Ectodermal cell (in vitro differentiated cells): ENCODE data around the gene CORIN.

Experiments used
- H3K27ac ChIP-seq: 2 replicates; pipeline ENCODE4 v1.7.0; 2013; ENCODE audit warnings: mild to moderate bottlenecking, low read depth, low read length; ENCODE audit not compliant: insufficient read depth, poor library complexity, severe bottlenecking
- H3K27me3 ChIP-seq: 2 replicates; pipeline ENCODE4 v1.7.0; 2013; ENCODE audit warnings: mild to moderate bottlenecking, low read length; ENCODE audit not compliant: insufficient read depth, control insufficient read depth, poor library complexity, severe bottlenecking
- H3K36me3 ChIP-seq: one replicate; pipeline ENCODE4 v1.7.0; 2013; ENCODE audit warnings: low read length; ENCODE audit not compliant: control insufficient read depth, insufficient read depth
- H3K4me1 ChIP-seq: one replicate; pipeline ENCODE4 v1.7.0; 2013; ENCODE audit warnings: low read length; ENCODE audit not compliant: control insufficient read depth, insufficient read depth
- H3K4me3 ChIP-seq: 2 replicates; pipeline ENCODE4 v1.7.0; 2013; ENCODE audit warnings: low read depth, low read length, control low read depth; ENCODE audit not compliant: insufficient read depth
- H3K9me3 ChIP-seq: 2 replicates; pipeline ENCODE4 v1.7.0; 2013; ENCODE audit warnings: mild to moderate bottlenecking, low read length, moderate library complexity; ENCODE audit not compliant: control insufficient read depth
- WGBS, 2 experiments: methylation state at CpG; one replicate each; pipeline ENCODE4 v1.1.7; 2013; ENCODE audit warnings: missing lambda C conversion rate in 2 of 2; 5-methylcytosine and 5-hydroxymethylcytosine counted together

The CORIN gene

DNA sequence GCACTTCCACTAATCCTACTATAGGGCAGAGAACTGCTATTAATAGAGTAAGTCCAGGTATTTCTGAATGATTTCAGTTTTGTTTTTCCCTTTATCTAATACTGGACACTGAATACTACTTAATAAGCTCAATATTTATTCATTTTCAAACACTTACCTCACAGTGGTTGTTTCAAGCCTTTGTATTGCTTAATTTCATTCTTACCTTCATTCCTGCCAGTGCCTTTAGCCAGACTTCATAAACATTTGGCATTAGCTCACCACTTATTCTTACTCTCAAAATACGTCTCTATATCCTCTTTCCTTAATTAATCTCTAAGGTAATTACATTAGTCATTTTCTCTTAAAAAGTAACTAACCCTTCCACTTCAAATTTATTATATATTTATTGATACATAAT is 18.8 kb upstream of the CORIN start:
- 100% methylated on average over 1 of the region's 1 CpG for WGBS, 2 experiments
- H3K36me3 ChIP-seq = no peaks in the 10 kb centered on the region

DNA sequence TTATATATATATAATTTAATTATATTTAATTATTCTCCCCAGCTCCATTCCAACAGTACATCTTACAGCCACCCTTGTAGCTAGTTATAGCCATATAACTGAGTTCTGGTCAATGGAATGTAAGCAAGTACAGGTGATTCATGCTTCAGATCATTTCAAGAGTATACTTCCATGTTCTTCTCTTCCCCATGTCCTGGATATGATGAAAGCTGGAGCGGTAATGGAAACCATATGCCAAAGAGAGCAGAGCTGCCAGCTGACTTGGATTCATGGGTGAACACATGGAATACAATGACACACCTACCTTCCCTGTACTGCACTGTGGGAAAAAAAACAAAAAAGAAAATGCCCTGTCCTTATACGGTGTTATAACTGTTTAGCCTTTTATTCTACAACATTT is 17.5 kb upstream of the CORIN start:
- Histone ChIP-seq H3K27ac (no peak overlapping the region), H3K36me3 (no peaks in the 10 kb centered on the region), H3K4me1 (no peaks in the 10 kb centered on the region), H3K27me3 (no peaks in the 10 kb centered on the region), H3K4me3 (no peak overlapping the region), H3K9me3 (no peaks in the 10 kb centered on the region)
- 89 to 100% methylated on average over 2 of the region's 2 CpGs for WGBS, 2 experiments

More for the DNA sequence above, 18.8 kb upstream of the CORIN start:
- Histone ChIP-seq H3K27me3 (no peaks in the 10 kb centered on the region), H3K4me1 (no peaks in the 10 kb centered on the region), H3K27ac (no peak overlapping the region), H3K9me3 (no peaks in the 10 kb centered on the region), H3K4me3 (no peak overlapping the region)

DNA sequence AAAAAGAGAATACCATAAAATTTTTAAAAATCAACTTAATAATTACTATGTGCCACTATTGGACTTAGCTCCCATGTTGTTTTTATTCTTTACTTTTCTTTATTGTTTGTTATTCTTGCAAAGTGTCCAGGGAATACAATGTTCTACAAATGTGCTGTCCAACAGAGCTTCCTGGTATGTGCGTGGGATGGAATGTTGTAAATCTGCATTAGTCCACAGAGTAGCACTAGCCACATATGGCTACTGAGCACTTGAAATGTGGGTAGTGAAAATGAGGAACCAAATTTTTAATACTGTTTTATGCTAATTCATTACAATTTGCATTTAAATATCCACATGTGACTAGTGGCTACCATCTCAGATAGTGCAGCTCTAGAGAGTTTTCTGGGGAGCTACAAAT is 14.3 kb upstream of the CORIN start:
- Histone ChIP-seq H3K4me1 (no peaks in the 10 kb centered on the region), H3K27ac (no peak overlapping the region), H3K4me3 (no peak overlapping the region), H3K27me3 (no peaks in the 10 kb centered on the region), H3K9me3 (no peaks in the 10 kb centered on the region), H3K36me3 (no peaks in the 10 kb centered on the region)
- 80 to 100% methylated on average over 1 of the region's 1 CpG for WGBS, 2 experiments

- Histone ChIP-seq H3K27ac (no peak overlapping the region), H3K9me3 (no peaks in the 10 kb centered on the region), H3K4me3 (no peak overlapping the region), H3K36me3 (no peaks in the 10 kb centered on the region), H3K27me3 (no peaks in the 10 kb centered on the region), H3K4me1 (no peaks in the 10 kb centered on the region)
- 92 to 97% methylated on average over 1 of the region's 1 CpG for WGBS, 2 experiments
Observed at GRCh38 chr4:47849466-47849865, 11.6 kb upstream of the CORIN start.

DNA sequence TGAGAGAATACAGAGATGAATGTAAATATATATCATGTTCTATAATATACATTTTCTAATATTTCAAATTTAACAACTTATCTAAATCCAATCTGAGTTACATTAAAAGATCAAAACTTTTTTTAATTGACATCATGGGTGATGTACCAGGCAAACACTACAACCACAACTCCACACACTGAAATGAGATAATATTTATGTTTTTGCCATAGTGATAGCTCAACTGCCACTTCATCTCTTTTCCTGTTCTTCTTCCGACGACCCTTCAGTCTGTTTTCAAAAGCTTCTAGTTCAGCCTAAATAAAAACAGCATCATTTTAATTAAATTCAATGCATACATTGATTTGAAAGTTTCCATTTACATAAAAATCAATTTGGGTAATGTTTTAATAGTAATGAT is 10.2 kb upstream of the CORIN start:
- no peak overlapping the region for H3K4me3 ChIP-seq
- H3K4me1 ChIP-seq = no peaks in the 10 kb centered on the region
- no peaks in the 10 kb centered on the region for H3K9me3 ChIP-seq
- WGBS, 2 experiments = 94% methylated on average over 2 of the region's 2 CpGs; no CpG with 5 or more reads in 1 of the 2 experiments
- H3K27ac ChIP-seq = no peak overlapping the region
- H3K27me3 ChIP-seq = no peaks in the 10 kb centered on the region
- no peaks in the 10 kb centered on the region for H3K36me3 ChIP-seq

- H3K36me3 ChIP-seq = no peaks in the 10 kb centered on the region
- H3K27me3 ChIP-seq = peaks cover 10% of the 10 kb centered on the region
- no peaks in the 10 kb centered on the region for H3K4me1 ChIP-seq
- no peaks in the 10 kb centered on the region for H3K9me3 ChIP-seq
- H3K4me3 ChIP-seq = no peak overlapping the region
- H3K27ac ChIP-seq = no peak overlapping the region
Observed at GRCh38 chr4:47842985-47843384, 5.1 kb upstream of the CORIN start.

GRCh38 chr4:47840291-47840690 is 2.4 kb upstream of the CORIN start:
- WGBS, 2 experiments = 93 to 100% methylated on average over 1 of the region's 1 CpG
- Histone ChIP-seq H3K4me1 (no peaks in the 10 kb centered on the region), H3K27me3 (peaks cover 28% of the 10 kb centered on the region), H3K27ac (no peak overlapping the region), H3K36me3 (no peaks in the 10 kb centered on the region), H3K4me3 (no peak overlapping the region), H3K9me3 (no peaks in the 10 kb centered on the region)

GRCh38 chr4:47839259-47839658 is 1.4 kb upstream of the CORIN start:
- Histone ChIP-seq H3K27me3 (peaks cover 28% of the 10 kb centered on the region), H3K9me3 (no peaks in the 10 kb centered on the region), H3K27ac (no peak overlapping the region), H3K36me3 (no peaks in the 10 kb centered on the region), H3K4me3 (no peak overlapping the region), H3K4me1 (no peaks in the 10 kb centered on the region)
- WGBS, 2 experiments = 67 to 68% methylated on average over 3 to 5 of the region's 5 CpGs

DNA sequence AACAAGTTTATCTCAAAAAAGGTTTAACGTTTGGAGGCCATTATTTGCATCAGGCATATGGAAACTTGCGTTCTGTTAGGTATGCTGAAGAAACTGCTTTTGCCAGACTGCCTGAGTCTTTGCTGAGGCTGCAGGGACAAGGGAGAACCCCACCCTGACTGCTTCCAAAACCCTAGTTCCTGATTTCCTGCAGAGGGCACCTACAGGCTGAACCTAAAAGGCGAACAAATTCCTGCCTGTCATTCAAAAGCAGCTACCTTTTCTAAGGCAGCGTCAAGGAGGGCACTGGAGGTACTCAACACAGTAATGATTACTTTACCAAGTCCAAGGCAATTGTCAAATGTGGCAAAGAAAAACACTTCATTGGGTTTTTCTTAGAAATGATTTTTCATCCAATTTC is 578 bp upstream of the CORIN start:
- H3K27me3 ChIP-seq = peaks cover 28% of the 10 kb centered on the region
- WGBS, 2 experiments = 45 to 49% methylated on average over 4 of the region's 4 CpGs
- no peak overlapping the region for H3K4me3 ChIP-seq

DNA sequence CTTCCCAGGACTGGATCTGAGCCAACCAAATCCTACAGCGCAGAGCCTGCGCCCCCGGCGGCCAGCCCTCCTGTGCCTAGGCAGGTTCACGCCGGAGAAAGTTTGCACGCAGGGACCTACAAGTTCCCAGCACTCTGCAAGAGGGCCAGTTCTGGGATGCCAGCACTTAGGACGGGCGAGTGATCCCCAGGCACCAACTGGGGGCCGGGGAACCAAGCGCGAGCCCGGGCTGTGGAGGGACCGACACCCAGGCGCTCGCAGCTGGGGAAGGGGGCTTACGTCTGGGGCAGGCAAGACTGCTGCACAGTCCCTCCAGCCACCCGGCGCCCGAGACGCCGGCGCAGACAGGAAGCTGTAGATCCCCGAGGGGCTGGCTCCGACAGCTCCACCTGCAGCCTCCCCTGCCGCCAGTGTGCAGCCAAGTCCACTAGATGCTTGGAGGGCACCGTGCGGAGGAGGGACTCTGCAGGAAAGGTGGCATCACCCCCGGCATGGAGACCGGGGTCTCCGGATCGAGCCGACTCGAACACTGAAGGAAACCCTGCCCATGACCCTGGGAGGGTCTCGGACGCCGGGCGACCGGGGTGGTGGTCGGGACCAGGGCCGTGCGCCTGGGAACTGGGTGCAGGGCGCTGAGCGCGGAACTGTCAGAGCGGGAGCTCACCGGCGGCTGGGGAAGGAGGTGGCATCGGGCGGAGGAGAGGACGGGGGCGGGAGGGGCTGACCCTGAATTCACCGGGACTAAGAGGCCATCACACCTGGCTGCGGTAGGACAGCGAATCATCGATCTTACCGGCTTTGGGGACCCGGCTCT is 566 bp downstream of the CORIN start:
- Histone ChIP-seq H3K36me3 (no peaks in the 10 kb centered on the region), H3K27ac (no peak overlapping the region), H3K4me1 (no peaks in the 10 kb centered on the region), H3K27me3 (peaks cover 28% of the 10 kb centered on the region), H3K9me3 (no peaks in the 10 kb centered on the region), H3K4me3 (peak overlapping the region; percentile 47)
- WGBS, 2 experiments = 1% methylated on average over 58 of the region's 58 CpGs

More for the DNA sequence above, 578 bp upstream of the CORIN start:
- Histone ChIP-seq H3K4me1 (no peaks in the 10 kb centered on the region), H3K9me3 (no peaks in the 10 kb centered on the region), H3K36me3 (no peaks in the 10 kb centered on the region), H3K27ac (no peak overlapping the region)
